ENCODE measurements around the gene HOXC6. TPM values are rescaled to one million over a fixed set of nuclear protein-coding genes. Genes with fewer than 3 reads are reported as not detected.

The HOXC6 gene
- total RNA-seq, 1 experiment from 2014 or later: 10.2 TPM

DNA sequence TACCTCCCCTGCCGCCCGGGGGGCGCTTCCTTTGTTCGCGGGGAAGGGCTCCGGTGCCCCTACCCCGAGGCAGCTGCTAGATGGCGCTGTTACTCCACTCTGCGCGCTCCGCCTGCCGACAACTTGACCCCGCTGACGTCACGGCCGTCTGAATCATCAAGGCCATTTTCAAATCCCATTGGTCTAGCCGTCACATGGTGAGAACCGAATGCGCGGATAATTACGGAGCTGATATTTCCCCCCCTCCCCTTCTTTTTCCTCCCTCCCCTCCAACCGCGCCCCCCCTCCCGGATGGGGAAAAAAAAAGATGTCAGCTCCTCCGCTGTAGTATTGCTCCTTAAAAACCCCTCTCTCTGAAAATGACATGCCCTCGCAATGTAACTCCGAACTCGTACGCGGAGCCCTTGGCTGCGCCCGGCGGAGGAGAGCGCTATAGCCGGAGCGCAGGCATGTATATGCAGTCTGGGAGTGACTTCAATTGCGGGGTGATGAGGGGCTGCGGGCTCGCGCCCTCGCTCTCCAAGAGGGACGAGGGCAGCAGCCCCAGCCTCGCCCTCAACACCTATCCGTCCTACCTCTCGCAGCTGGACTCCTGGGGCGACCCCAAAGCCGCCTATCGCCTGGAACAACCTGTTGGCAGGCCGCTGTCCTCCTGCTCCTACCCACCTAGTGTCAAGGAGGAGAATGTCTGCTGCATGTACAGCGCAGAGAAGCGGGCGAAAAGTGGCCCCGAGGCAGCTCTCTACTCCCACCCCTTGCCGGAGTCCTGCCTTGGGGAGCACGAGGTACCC is 43.1 kb upstream of the HOXC6 start, which contains the start of gene HOXC10:
TSS of gene HOXC10 (plus strand) at position 246 of the 791 bp plus-strand sequence. CDS start at position 360, 114 bp downstream.
- peak within 1 kb of the TSS; percentile 52 for H3K4me3 ChIP-seq (ENCODE audit: low read depth, low read length)

DNA sequence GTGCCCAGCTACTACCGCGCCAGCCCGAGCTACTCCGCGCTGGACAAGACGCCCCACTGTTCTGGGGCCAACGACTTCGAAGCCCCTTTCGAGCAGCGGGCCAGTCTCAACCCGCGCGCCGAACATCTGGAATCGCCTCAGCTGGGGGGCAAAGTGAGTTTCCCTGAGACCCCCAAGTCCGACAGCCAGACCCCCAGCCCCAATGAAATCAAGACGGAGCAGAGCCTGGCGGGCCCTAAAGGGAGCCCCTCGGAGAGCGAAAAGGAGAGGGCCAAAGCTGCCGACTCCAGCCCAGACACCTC is 42.6 kb upstream of the HOXC6 start:
- Histone ChIP-seq H3K36me3 (ENCODE audit: control insufficient read depth, insufficient read depth, low read length) (no peaks in the 10 kb centered on the region; the same call in 1 of the 2 replicates), H3K27me3 (replicated peaks; ENCODE audit: control insufficient read depth, insufficient read depth, low read length) (no peaks in the 10 kb centered on the region), H3K9me3 (no peaks in the 10 kb centered on the region), H3K4me1 (peaks cover 42% of the 10 kb centered on the region), H3K4me3 (ENCODE audit: low read depth, low read length) (no peak overlapping the region)
- Mint-ChIP-seq H3K27ac (ENCODE audit: unreplicated experiment) (peak overlapping the region; percentile 81), H3K9me3 (ENCODE audit: unreplicated experiment) (no peaks in the 10 kb centered on the region), H3K27me3 (ENCODE audit: insufficient read depth, unreplicated experiment) (no peaks in the 10 kb centered on the region), H3K36me3 (ENCODE audit: insufficient read depth, unreplicated experiment) (peaks cover 9% of the 10 kb centered on the region), H3K4me1 (ENCODE audit: low read depth, unreplicated experiment) (peaks cover 29% of the 10 kb centered on the region), H3K4me3 (ENCODE audit: unreplicated experiment) (peak overlapping the region; percentile 77)
- DNase-seq: no peak
- intact Hi-C loops (cut with micrococcal nuclease; ENCODE audit: unreplicated experiment): loop anchor here (1.0 kb wide), 1 partner anchor 216 kb away; no protein-coding TSS in a partner anchor
- POLR2A ChIA-PET: no interaction called here
- BruUV-seq (replicated peaks): no TSS peak
- TF ChIP-seq, protein P1, sequence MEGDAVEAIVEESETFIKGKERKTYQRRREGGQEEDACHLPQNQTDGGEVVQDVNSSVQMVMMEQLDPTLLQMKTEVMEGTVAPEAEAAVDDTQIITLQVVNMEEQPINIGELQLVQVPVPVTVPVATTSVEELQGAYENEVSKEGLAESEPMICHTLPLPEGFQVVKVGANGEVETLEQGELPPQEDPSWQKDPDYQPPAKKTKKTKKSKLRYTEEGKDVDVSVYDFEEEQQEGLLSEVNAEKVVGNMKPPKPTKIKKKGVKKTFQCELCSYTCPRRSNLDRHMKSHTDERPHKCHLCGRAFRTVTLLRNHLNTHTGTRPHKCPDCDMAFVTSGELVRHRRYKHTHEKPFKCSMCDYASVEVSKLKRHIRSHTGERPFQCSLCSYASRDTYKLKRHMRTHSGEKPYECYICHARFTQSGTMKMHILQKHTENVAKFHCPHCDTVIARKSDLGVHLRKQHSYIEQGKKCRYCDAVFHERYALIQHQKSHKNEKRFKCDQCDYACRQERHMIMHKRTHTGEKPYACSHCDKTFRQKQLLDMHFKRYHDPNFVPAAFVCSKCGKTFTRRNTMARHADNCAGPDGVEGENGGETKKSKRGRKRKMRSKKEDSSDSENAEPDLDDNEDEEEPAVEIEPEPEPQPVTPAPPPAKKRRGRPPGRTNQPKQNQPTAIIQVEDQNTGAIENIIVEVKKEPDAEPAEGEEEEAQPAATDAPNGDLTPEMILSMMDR (IDR thresholded peaks at IDR 0.05; ENCODE audit: insufficient read depth in 1 of 2, low read depth in 1 of 2, low read length in 1 of 2, severe bottlenecking in 1 of 2, unreplicated experiment in 1 of 2): no peak
- CTCF ChIA-PET: interaction anchor here (0.7 to 2.4 kb wide), 8 partner anchors 10 to 222 kb away, joined by 4 to 24 read pairs (median 10); partner anchors contain the start of genes HOXC13 and HOXC5

More for the DNA sequence above, 43.1 kb upstream of the HOXC6 start, which contains the start of gene HOXC10:
- Mint-ChIP-seq H3K36me3 (ENCODE audit: insufficient read depth, unreplicated experiment) (peaks cover 9% of the 10 kb centered on the region), H3K9me3 (ENCODE audit: unreplicated experiment) (no peaks in the 10 kb centered on the region), H3K4me1 (ENCODE audit: low read depth, unreplicated experiment) (peaks cover 29% of the 10 kb centered on the region), H3K27me3 (ENCODE audit: insufficient read depth, unreplicated experiment) (no peaks in the 10 kb centered on the region), H3K27ac (ENCODE audit: unreplicated experiment) (peak within 1 kb of the TSS; percentile 81), H3K4me3 (ENCODE audit: unreplicated experiment) (peak within 1 kb of the TSS; percentile 77)
- BruUV-seq (replicated peaks): TSS peak; percentile 53
- TF ChIP-seq, protein P1 (IDR thresholded peaks at IDR 0.05; ENCODE audit: insufficient read depth in 1 of 2, low read depth in 1 of 2, low read length in 1 of 2, severe bottlenecking in 1 of 2, unreplicated experiment in 1 of 2): peak; percentile 77 to 83
- no peaks in the 10 kb centered on the region; the same call in 1 of the 2 replicates for H3K36me3 ChIP-seq (ENCODE audit: control insufficient read depth, insufficient read depth, low read length)
- H3K27me3 ChIP-seq (replicated peaks; ENCODE audit: control insufficient read depth, insufficient read depth, low read length): no peaks in the 10 kb centered on the region
- CTCF ChIA-PET: interaction anchor here (0.6 to 2.4 kb wide), 26 partner anchors 9 to 353 kb away, joined by 3 to 24 read pairs (median 5); partner anchors contain the start of genes HOXC11, HOXC13, HOXC5 and HOXC8
- peak; percentile 90 to 92 for DNase-seq
- POLR2A ChIA-PET: interaction anchor here (0.6 kb wide), 1 partner anchor 31 kb away, joined by 3 read pairs; no protein-coding TSS in a partner anchor
- peaks cover 41% of the 10 kb centered on the region for H3K4me1 ChIP-seq
- no peaks in the 10 kb centered on the region for H3K9me3 ChIP-seq
- intact Hi-C loops (cut with micrococcal nuclease; ENCODE audit: unreplicated experiment): loop anchor here (1.0 kb wide), 2 partner anchors 216 to 229 kb away; no protein-coding TSS in a partner anchor

DNA sequence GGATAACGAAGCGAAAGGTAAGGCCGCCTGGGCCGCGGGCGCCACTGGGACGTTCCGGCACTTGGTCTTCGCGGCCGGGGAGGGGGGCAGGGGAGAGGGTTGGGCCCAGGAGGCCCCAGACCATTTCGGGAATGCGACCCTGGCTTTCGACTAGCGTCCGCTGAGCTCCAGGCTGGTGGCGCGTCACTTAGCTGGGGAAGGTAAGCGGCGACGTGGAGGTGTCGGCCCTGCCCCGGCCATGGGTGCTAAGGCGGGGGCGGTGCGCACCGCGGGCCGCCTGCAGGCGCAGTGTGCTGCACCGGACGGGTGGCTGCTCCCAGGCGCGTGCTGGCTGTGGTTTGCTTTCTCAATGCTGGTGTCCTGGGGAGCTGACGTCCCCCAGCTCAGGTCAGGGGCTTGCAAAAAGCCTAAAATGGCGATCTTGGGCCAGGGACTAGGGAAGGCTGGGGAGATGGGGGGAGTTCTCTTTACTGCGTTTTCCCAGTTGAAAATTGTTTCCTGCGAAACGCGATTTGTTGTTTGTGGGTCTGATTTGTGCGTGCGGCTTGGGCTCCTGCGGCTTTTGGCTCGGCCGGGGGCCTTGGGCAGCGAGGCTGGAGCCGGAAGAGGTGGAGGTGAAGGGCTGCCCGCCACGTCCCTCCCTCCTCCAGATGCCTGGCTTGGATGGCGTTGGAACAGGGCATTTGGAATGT is 42.1 kb upstream of the HOXC6 start:
- Mint-ChIP-seq H3K9me3 (ENCODE audit: unreplicated experiment) (no peaks in the 10 kb centered on the region), H3K4me1 (ENCODE audit: low read depth, unreplicated experiment) (peaks cover 28% of the 10 kb centered on the region), H3K36me3 (ENCODE audit: insufficient read depth, unreplicated experiment) (peaks cover 9% of the 10 kb centered on the region), H3K4me3 (ENCODE audit: unreplicated experiment) (peak overlapping the region; percentile 48), H3K27ac (ENCODE audit: unreplicated experiment) (no peak overlapping the region), H3K27me3 (ENCODE audit: insufficient read depth, unreplicated experiment) (no peaks in the 10 kb centered on the region)
- no peak for DNase-seq
- ChIA-PET CTCF (interaction anchor here (1.9 to 2.4 kb wide), 2 partner anchors 48 to 222 kb away, joined by 8 to 15 read pairs; partner anchors contain the start of gene HOXC13), POLR2A (no interaction called here)
- intact Hi-C loops (cut with micrococcal nuclease; ENCODE audit: unreplicated experiment): loop anchor here (1.0 kb wide), 1 partner anchor 215 kb away; no protein-coding TSS in a partner anchor
- Histone ChIP-seq H3K4me3 (ENCODE audit: low read depth, low read length) (no peak overlapping the region), H3K27me3 (replicated peaks; ENCODE audit: control insufficient read depth, insufficient read depth, low read length) (no peaks in the 10 kb centered on the region), H3K9me3 (no peaks in the 10 kb centered on the region), H3K36me3 (ENCODE audit: control insufficient read depth, insufficient read depth, low read length) (no peaks in the 10 kb centered on the region; the same call in 1 of the 2 replicates), H3K4me1 (peaks cover 42% of the 10 kb centered on the region)
- TF ChIP-seq, protein P1 (IDR thresholded peaks at IDR 0.05; ENCODE audit: insufficient read depth in 1 of 2, low read depth in 1 of 2, low read length in 1 of 2, severe bottlenecking in 1 of 2, unreplicated experiment in 1 of 2): no peak
- BruUV-seq (replicated peaks): no TSS peak
